GM12865 (cell line): ENCODE data around the gene ZNG1F.
"Not testable (repeated sequence)": the region's sequence is repeated elsewhere in the genome, so short reads cannot be mapped to it uniquely, and the experiment has no call there.

Experiments used
- DNase-seq: peaks from one replicate; pipeline ENCODE4 v3.0.0; 2010; ENCODE audit warnings: low read depth
- H3K4me3 ChIP-seq: 2 replicates; pipeline ENCODE4 v1.5.1; 2011; ENCODE audit warnings: mild to moderate bottlenecking, low read depth, low read length, control low read depth
- CTCF ChIP-seq: IDR thresholded peaks from 2 replicates; pipeline ENCODE4 v1.5.1; 2011; ENCODE audit warnings: low read length, control low read depth, low read depth, inconsistent platforms; ENCODE audit not compliant: insufficient read depth; ENCODE audit errors: missing control alignments

ZNG1F gene

GRCh38 chr9:41189217-41189616 lies at the start of gene ZNG1F:
TSS of gene ZNG1F (minus strand) at chr9:41189317. CDS start at chr9:41189258, 59 bp downstream.
- DNase-seq, H3K4me3 ChIP-seq: not testable (repeated sequence)

DNA sequence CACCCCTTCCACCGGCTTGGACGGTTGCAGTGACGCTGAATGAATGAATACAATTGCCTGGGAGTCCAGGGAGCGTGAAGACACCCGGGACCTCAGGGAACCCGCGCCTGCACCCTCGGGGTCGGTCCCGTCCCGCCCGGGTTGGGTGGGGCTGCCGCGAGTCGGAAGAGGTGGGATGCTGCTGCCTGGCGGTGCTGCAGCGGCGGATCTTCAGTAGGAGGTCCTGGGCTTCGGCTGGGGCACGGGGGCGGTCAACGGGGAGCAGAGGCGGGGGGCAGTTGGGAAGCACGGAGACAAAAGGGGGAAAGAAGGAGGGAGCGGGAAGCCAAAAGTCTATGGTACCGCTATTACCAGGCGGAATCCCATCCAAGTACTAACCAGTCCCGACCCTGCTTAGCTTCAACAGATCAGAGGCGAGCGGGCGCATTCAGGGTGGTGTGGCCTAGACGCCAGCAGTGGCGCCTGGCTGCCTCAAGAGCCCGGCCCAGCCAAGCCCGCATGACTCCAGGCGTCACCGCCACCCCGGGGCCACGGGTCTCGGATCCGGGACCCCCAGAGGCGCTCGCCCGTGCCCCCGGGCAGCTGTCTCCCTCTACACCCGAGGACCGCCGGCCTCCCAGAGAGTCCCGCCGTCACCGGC lies 48.1 kb upstream of the ZNG1F start:
- H3K4me3 ChIP-seq: peak overlapping the region; percentile 28
- peak; percentile 19 for DNase-seq

DNA sequence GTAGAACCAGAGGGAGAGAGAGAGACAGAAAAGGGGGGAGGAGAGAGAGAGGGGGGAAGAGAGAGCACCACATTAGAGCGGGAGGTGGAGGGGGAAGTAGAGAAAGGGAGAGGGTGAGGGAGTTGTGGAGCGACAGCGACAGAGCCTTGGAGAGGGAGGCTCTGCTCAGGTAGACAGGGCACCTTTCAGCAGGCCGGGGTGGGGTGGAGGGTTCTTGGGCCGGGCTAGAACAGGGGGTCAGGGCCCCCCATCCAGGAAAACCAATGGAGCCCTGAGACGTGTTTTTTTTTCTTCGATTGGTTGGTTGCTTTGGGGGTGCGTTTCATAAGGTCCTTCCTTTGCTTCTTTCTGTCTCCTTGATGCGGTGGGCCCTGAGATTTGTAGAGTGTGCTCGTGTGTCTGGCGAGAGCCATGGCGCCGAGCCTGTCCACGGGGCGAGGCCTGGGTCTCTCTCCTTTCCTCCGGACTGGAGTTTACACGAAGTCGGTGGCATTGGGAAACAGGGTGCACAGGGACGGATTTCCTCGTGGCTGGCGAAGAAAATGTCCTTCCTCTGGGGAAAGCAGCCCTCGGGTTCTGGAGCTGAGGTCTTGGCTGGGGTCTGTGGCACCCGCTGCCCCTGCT lies 47.5 kb upstream of the ZNG1F start:
- not testable (repeated sequence) for H3K4me3 ChIP-seq

DNA sequence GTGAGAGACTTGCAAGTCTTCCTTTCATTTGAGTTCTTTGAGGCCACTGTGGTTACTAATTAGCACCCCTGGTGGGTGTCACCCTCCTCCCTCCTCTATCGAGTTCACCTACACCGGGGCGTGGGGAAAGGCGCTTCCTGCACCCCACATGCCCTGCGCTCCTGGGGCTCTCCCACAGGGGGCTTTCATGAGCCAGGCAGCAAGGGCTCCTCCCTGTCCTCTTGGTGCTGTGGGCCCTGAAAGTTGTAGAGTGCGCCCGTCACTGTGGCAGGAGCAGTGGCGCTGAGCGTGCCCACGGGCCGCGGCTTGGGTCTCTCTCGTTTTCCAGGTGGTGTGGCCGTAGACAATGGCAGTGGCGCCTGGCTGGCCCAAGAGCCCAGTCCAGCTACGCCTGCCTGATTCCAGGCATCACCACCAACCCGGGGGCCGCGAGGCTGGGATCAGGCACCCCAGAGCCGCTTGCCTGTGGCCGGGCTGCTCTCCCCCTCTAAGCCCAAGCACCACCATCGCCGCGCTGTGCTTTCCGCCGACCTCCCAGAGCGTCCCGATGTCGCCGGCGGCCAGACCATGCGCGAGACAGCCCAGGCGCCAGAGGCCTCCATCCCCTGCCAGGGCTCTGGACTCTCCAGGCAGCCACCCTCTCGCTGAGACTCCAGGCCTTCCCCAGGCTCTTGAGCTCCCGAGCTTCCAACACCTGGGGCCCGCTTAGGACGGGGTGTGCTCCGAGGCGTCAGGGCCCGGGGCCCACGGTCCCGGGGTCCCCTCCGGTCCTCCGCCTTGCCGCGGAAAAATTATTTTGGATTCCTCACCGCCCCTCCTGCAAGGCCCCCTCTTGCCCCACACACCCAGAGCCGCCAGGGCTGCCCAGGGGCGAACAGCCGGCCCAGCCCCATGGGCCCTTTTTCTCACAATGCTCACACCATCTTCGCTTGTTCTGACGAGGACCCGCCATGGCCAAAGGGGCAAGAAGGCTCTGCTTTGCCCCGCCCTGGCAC lies 46.0 kb upstream of the ZNG1F start:
- peak overlapping the region; percentile 37 for H3K4me3 ChIP-seq
- DNase-seq: peak; percentile 93
- peak; percentile 12 for TF ChIP-seq CTCF

More for the DNA sequence above, 47.5 kb upstream of the ZNG1F start:
- not testable (repeated sequence) for DNase-seq

DNA sequence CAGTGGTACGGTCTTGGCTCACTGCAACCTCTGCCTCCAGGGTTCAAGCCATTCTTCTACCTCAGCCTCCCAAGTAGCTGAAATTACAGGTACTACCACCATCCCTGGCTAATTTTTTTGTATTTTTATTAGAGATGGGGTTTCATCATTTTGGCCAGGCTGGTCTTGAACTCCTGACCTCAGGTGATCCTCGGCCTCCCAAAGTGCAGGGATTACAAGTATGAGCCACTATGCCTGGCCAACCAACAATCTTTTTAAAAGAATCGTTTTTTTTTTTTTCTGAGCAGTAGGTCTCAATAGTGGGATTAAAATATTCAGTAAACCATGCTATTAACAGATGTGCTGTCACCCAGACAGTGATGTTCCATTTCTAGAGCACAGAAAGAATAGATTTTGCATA lies 45.1 kb upstream of the ZNG1F start:
- DNase-seq: not testable (repeated sequence)
- H3K4me3 ChIP-seq: peak overlapping the region; percentile 37

DNA sequence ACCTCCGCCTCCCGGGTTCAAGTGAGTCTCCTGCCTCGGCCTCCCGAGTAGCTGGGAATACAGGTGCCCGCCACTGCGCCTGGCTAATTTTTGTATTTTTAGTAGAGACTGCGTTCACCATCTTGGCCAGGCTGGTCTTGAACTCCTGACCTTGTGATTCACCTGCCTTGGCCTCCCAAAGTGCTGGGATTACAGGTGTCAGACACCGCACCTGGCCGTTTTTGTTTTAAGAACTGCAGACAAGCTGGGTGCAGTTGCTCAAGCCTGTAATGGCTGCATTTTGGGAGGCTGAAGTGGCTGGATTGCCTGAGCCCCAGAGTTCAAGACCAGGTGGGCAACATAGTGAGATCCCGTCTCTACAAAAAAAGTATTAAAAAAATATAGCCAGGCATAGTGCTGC lies 43.2 kb upstream of the ZNG1F start:
- DNase-seq, H3K4me3 ChIP-seq: not testable (repeated sequence)

DNA sequence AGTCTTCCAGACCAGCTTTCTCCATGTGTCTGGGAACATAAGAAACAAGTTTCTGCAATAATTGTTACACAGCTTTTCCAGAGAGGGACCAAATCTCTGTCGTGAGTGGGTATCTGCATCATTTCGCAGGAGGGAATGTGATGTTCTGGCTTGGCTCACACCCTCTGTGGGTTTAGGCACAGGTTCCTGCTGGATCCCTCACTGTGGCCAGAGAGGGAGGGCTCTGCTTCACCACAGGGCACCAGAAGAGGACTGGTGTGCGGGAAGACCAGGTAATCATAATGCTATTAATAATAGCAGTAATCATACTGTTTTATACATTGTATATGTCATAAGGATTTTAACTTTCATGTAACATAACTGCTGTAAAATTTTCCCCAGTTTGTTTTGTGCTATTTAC lies 41.3 kb upstream of the ZNG1F start:
- H3K4me3 ChIP-seq, DNase-seq: not testable (repeated sequence)

DNA sequence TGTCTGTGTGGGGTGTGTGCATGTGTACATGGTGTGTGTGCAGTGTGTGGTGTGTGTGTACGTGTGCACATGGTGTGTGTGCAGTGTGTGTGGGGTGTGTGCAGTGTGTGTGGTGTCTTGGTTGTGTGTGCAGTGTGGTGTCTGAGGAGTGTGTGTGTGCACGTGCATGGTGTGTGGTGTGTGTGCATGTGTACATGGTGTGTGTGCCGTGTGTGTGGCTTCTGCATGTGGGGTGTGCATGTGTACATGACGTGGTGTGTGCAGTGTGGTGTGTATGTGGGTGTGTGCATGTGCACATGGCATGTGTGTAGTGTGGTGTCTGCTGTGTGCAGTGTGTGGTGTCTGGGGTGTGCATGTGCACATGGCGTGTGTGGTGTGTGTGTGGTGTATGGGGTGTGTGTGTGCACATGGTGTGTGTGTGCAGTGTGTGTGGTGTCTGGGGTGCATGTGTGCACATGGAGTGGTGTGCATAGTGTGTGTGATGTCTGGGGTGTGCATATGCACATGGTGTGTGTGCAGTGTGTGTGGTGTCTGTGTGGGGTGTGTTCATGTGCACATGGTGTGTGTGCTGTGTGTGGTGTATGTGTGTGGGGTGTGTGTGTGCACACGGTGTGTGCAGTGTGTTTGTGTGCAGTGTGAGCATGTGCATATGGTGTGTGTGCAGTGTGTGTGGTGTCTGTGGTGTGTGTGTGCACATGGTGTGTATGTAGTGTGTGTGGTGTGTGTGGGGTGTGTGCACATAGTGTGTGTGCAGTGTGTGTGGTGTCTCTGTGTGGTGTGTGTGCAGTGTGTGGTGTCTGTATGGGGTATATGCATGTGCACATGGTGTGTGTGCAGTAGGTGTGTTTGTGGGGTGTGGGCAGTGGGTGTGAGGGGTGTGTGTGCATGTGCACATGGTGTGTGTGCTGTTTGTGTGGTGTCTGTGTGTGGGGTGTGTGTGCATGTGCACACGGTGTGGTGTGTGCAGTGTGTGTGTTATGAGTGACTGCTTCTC lies 40.6 kb upstream of the ZNG1F start:
- H3K4me3 ChIP-seq: no peak overlapping the region
- DNase-seq: peak; percentile 40
- no peak for TF ChIP-seq CTCF

DNA sequence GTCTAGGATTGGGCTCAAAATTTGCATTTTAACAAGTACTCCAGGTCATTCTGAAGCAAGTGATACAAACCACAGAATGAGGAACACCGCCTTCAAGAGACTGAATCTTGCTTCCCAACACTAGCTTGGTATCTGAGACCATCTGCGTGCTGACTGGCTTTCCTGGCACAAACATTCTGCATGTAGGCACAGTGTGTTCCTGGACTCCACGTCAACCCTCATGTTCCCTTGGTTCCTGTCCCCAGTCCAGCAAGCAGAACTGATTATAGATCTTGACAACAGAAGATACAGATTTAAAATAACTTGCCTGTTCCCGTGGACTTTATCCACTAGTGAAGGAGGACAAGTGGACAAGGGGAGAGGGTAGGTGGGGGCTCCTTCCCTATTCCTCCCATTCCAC lies 30.7 kb upstream of the ZNG1F start:
- not testable (repeated sequence) for DNase-seq, H3K4me3 ChIP-seq

GRCh38 chr9:41188439-41188838 lies 678 bp downstream of the ZNG1F start:
- H3K4me3 ChIP-seq, DNase-seq: not testable (repeated sequence)

- not testable (repeated sequence) for DNase-seq, H3K4me3 ChIP-seq
Observed at GRCh38 chr9:41174994-41175393, 14.1 kb downstream of the ZNG1F start.

- not testable (repeated sequence) for DNase-seq, H3K4me3 ChIP-seq
Observed at GRCh38 chr9:41150116-41150515, 39.0 kb downstream of the ZNG1F start.

GRCh38 chr9:41141878-41142277 lies 47.2 kb downstream of the ZNG1F start:
- H3K4me3 ChIP-seq, DNase-seq: not testable (repeated sequence)

DNA sequence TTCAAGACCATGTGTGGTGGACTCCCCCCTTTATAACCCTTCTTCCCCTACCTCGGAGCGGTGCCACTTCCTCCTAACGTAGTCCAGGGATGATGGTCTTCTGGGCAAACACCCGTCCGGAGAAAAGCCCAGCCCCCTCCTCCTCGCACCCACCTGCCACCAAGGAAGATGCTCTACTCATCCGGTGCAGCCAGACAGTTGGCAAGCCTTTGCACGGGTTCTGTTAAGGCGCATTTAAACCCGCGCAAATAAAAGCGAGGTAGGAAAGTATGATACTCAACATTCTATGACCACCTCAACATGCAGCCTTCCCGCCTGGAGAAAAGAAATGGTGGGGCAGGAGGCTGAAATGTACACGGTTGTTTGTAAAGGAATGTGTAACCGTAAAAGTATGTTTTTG lies 60.5 kb downstream of the ZNG1F start, which contains the start of gene FOXD4L6:
TSS of gene FOXD4L6 (minus strand) at position 101 of the 400 bp plus-strand sequence. CDS start 298 bp downstream, outside the sequence.
- not testable (repeated sequence) for DNase-seq, H3K4me3 ChIP-seq

GRCh38 chr9:41126746-41127446 lies 62.2 kb downstream of the ZNG1F start:
- H3K4me3 ChIP-seq, DNase-seq: not testable (repeated sequence)
